ENCODE results near the gene OR2W1. TPM values are rescaled to one million over a fixed set of nuclear protein-coding genes. Genes with fewer than 3 reads are reported as not detected.
A peak's percentile ranks its signal among the peaks of the same experiment; 100 is the strongest.

Gene OR2W1
- total and polyA plus RNA-seq, 2 donors (not counting 3 experiments of a cell fraction or from before 2014, with no cell fraction given): not detected

- Histone ChIP-seq H3K4me2 (ENCODE audit: insufficient read depth, low read length) (no peak overlapping the region), H3K27me3 (ENCODE audit: control insufficient read depth in 2 of 2, insufficient read depth in 2 of 2, low read length in 2 of 2) (peaks cover 4 to 5% of the 10 kb centered on the region in 2 experiments), H3K79me2 (ENCODE audit: control insufficient read depth, insufficient read depth, low read length) (no peaks in the 10 kb centered on the region), H3K27ac (ENCODE audit: insufficient read depth, low read depth, low read length) (no peak overlapping the region), H3K9ac (replicated peaks; ENCODE audit: extremely low read depth, insufficient read depth, low read length) (no peak overlapping the region), H3K4me1 (ENCODE audit: control insufficient read depth, extremely low read depth, insufficient read depth, low read length) (peaks cover 11% of the 10 kb centered on the region), H3K9me1 (replicated peaks; ENCODE audit: control insufficient read depth, extremely low read depth, insufficient read depth, low read length) (no peaks in the 10 kb centered on the region), H4K20me1 (replicated peaks; ENCODE audit: control insufficient read depth, extremely low read depth, insufficient read depth, low read length) (no peaks in the 10 kb centered on the region), H3K9me3 (replicated peaks; ENCODE audit: control insufficient read depth, insufficient read depth, low read length) (no peaks in the 10 kb centered on the region), H2AFZ (ENCODE audit: low read depth, low read length) (peak overlapping the region; percentile 20), H3K4me3 (replicated peaks in 1 of 3; ENCODE audit: insufficient read depth in 1 of 3, low read depth in 1 of 3, low read length in 3 of 3) (no peak overlapping the region), H3K36me3 (ENCODE audit: control insufficient read depth in 2 of 2, extremely low read depth in 1 of 2, insufficient read depth in 2 of 2, low read length in 2 of 2) (no peaks in the 10 kb centered on the region)
- CTCF ChIA-PET: interaction anchor here (0.6 to 6.6 kb wide), 12 partner anchors 9 to 1541 kb away, joined by 3 to 100 read pairs (median 6); partner anchors contain the start of gene ZNF311
- DNase-seq (ENCODE audit: low read depth, low spot score) (no peak), FAIRE-seq (no peak)
- POLR2A ChIA-PET: no interaction called here
- TF ChIP-seq, protein P1, sequence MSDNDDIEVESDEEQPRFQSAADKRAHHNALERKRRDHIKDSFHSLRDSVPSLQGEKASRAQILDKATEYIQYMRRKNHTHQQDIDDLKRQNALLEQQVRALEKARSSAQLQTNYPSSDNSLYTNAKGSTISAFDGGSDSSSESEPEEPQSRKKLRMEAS (IDR thresholded peaks at IDR 0.05; ENCODE audit: insufficient read depth, insufficient read length): no peak
- TF ChIP-seq GATA2 (IDR thresholded peaks at IDR 0.05; ENCODE audit: insufficient read depth, insufficient read length, low read depth, low read length) (no peak), JUN (IDR thresholded peaks at IDR 0.05; ENCODE audit: borderline replicate concordance, insufficient read depth, insufficient read length, low read depth) (no peak), EZH2 (IDR thresholded peaks at IDR 0.05; ENCODE audit: borderline replicate concordance, low read depth, low read length, severe bottlenecking) (no peak), POLR2AphosphoS5 (IDR thresholded peaks at IDR 0.05; ENCODE audit: insufficient read depth, low read depth, low read length) (no peak), FOS (IDR thresholded peaks at IDR 0.05; ENCODE audit: borderline replicate concordance, insufficient read depth, low read length) (no peak), POLR2A (IDR thresholded peaks at IDR 0.05; ENCODE audit: low read depth, low read length) (no peak), MYC (IDR thresholded peaks at IDR 0.05; ENCODE audit: low read depth, low read length) (no peak)
- TF ChIP-seq, protein P2, sequence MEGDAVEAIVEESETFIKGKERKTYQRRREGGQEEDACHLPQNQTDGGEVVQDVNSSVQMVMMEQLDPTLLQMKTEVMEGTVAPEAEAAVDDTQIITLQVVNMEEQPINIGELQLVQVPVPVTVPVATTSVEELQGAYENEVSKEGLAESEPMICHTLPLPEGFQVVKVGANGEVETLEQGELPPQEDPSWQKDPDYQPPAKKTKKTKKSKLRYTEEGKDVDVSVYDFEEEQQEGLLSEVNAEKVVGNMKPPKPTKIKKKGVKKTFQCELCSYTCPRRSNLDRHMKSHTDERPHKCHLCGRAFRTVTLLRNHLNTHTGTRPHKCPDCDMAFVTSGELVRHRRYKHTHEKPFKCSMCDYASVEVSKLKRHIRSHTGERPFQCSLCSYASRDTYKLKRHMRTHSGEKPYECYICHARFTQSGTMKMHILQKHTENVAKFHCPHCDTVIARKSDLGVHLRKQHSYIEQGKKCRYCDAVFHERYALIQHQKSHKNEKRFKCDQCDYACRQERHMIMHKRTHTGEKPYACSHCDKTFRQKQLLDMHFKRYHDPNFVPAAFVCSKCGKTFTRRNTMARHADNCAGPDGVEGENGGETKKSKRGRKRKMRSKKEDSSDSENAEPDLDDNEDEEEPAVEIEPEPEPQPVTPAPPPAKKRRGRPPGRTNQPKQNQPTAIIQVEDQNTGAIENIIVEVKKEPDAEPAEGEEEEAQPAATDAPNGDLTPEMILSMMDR (IDR thresholded peaks at IDR 0.05; ENCODE audit: extremely low read depth in 1 of 2, insufficient read depth in 1 of 2, low read depth in 1 of 2, low read length in 2 of 2): no peak
- dilution Hi-C loops (cut with MboI; ENCODE audit: extremely low pct_ligation_motif_present, low sequenced_read_pairs): no loop called here
- BruUV-seq (replicated peaks): no TSS peak
- intact Hi-C loops (cut with micrococcal nuclease): loop anchor here (5.0 kb wide), 1 partner anchor 572 kb away; the partner anchor contains the start of gene OR2H2
Measured at GRCh38 chr6:29014729-29015608, 30.0 kb downstream of the OR2W1 start.

All from endothelial cell of umbilical vein (primary cell).